ENCODE data around the gene KDM4B.

DNA sequence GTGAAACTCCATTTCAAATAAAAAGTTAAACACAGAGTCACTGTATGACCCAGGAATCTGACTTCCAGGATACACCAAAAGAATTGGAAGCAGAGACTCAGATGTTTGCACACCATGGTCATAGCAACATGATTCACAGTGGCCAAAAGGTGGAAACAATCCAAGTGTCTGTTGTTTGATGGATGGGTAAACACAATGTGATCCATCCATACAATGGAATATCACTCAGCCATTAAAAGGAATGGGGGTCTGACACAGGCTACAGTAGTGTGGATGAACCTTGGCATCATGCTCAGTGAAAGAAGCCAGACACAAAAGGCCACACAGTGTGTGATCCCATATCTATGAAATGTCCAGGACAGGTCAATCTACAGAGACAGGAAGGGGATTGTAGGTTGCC, 197.3 kb downstream of the KDM4B start:
- TF ChIP-seq POLR2AphosphoS5 (IDR thresholded peaks at IDR 0.05), result no peak
- no peak for TF ChIP-seq POLR2A (IDR thresholded peaks at IDR 0.05)
- TF ChIP-seq, protein P1, sequence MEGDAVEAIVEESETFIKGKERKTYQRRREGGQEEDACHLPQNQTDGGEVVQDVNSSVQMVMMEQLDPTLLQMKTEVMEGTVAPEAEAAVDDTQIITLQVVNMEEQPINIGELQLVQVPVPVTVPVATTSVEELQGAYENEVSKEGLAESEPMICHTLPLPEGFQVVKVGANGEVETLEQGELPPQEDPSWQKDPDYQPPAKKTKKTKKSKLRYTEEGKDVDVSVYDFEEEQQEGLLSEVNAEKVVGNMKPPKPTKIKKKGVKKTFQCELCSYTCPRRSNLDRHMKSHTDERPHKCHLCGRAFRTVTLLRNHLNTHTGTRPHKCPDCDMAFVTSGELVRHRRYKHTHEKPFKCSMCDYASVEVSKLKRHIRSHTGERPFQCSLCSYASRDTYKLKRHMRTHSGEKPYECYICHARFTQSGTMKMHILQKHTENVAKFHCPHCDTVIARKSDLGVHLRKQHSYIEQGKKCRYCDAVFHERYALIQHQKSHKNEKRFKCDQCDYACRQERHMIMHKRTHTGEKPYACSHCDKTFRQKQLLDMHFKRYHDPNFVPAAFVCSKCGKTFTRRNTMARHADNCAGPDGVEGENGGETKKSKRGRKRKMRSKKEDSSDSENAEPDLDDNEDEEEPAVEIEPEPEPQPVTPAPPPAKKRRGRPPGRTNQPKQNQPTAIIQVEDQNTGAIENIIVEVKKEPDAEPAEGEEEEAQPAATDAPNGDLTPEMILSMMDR (IDR thresholded peaks at IDR 0.05), result no peak
- no peak for TF ChIP-seq EP300 (IDR thresholded peaks at IDR 0.05)

Measured in gastroesophageal sphincter (tissue), 3 donors.